ENCODE results near the gene WFDC1. TPM values are rescaled to one million over a fixed set of nuclear protein-coding genes. Genes with fewer than 3 reads are reported as not detected.

WFDC1 gene
- polyA plus RNA-seq, 1 experiment: 85.8 TPM

- Histone ChIP-seq H3K4me3 (ENCODE audit: low read depth, low read length) (no peak overlapping the region), H3K27me3 (ENCODE audit: control insufficient read depth, insufficient read depth, low read length) (peaks cover 28% of the 10 kb centered on the region), H3K36me3 (ENCODE audit: control insufficient read depth, insufficient read depth, low read length) (no peaks in the 10 kb centered on the region)
- ChIA-PET POLR2A (no interaction called here), CTCF (no interaction called here)
- TF ChIP-seq, protein P1, sequence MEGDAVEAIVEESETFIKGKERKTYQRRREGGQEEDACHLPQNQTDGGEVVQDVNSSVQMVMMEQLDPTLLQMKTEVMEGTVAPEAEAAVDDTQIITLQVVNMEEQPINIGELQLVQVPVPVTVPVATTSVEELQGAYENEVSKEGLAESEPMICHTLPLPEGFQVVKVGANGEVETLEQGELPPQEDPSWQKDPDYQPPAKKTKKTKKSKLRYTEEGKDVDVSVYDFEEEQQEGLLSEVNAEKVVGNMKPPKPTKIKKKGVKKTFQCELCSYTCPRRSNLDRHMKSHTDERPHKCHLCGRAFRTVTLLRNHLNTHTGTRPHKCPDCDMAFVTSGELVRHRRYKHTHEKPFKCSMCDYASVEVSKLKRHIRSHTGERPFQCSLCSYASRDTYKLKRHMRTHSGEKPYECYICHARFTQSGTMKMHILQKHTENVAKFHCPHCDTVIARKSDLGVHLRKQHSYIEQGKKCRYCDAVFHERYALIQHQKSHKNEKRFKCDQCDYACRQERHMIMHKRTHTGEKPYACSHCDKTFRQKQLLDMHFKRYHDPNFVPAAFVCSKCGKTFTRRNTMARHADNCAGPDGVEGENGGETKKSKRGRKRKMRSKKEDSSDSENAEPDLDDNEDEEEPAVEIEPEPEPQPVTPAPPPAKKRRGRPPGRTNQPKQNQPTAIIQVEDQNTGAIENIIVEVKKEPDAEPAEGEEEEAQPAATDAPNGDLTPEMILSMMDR (IDR thresholded peaks at IDR 0.05; ENCODE audit: insufficient read depth, low read depth, low read length): no peak
- no peak for DNase-seq (ENCODE audit: low read depth)
These were observed 74.4 kb downstream of the WFDC1 start for GRCh38 chr16:84369105-84369504.

DNA sequence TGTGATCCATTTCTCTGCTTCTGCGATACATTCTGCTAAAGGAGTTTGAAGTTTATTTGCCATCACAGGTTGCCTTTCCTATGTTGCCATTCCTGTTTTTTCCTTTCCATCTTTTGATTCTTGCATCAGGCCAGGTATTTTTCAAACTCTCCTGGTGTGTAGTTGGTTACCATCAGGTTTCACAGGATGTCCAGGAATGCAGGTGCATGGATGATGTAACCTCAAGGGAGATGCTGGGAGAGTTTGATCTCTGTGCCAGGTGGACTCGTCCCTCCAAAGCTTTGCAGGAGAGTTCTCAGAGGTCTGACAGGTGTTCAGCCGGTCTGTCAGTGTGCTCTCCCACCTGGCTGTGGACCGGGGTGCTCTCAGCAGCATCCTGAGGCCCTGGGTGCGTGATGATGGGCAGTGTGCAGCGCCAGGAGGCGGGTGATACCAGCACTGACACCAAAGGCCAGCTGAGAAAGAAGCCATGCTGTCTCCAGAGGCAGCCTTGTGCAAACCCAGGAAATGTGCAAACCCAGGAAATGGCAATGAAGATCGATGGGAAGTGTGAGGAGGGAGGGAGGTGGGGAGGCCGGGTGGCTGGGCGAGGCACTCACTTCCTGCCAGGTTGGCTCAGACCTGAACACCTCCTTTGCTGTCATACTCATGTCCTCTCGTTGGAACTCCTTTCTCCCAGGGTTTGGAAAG is 75.4 kb downstream of the WFDC1 start:
- no peak for DNase-seq (ENCODE audit: low read depth)
- CTCF ChIA-PET: no interaction called here
- no peak overlapping the region for H3K4me3 ChIP-seq (ENCODE audit: low read depth, low read length)
- TF ChIP-seq, protein P1 (IDR thresholded peaks at IDR 0.05; ENCODE audit: insufficient read depth, low read depth, low read length): no peak
- peaks cover 27% of the 10 kb centered on the region for H3K27me3 ChIP-seq (ENCODE audit: control insufficient read depth, insufficient read depth, low read length)
- no peaks in the 10 kb centered on the region for H3K36me3 ChIP-seq (ENCODE audit: control insufficient read depth, insufficient read depth, low read length)
- POLR2A ChIA-PET: no interaction called here

DNA sequence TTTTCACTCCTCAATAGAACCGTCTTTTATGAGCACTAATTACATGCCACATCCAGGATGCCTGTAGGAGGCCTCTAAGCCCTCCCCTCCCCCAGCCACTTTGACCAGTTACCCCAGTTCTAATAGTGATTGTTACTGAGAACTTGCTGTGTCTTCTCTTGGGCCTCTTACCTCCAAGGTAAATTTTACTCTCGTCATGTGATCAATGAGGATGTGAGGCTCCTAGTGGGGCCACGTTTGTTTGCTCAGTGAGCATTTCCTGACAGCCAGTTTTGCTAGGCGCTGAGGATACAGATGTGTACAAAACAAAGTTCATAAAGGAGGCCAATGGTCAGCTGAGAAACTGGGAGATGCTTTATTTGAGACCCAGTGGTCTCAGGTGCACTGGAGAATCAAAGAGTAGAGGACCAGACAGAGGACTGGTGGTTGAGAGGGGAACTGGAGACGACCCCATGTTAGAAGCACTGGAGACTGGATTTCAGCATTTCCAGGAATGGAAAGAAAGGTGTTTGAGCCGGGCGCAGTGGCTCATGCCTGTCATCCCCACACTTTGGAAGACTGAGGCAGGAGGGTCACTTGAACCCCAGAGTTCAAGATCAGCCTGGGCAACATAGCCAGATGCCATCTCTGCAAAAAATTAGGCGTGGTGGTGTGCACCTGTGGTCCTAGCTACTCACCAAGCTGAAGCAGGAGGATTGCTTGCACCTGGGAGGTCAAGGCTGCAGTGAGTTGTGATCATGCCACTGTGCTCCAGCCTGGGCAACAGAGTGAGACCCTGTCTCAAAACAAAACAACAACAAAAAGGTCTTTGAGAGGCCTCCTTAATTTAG is 76.3 kb downstream of the WFDC1 start:
- ChIA-PET CTCF (interaction anchor here (1.1 kb wide), 1 partner anchor 301 kb away, joined by 3 read pairs; no protein-coding TSS in a partner anchor), POLR2A (no interaction called here)
- DNase-seq (ENCODE audit: low read depth): no peak
- Histone ChIP-seq H3K4me3 (ENCODE audit: low read depth, low read length) (no peak overlapping the region), H3K27me3 (ENCODE audit: control insufficient read depth, insufficient read depth, low read length) (peaks cover 27% of the 10 kb centered on the region), H3K36me3 (ENCODE audit: control insufficient read depth, insufficient read depth, low read length) (no peaks in the 10 kb centered on the region)
- TF ChIP-seq, protein P1 (IDR thresholded peaks at IDR 0.05; ENCODE audit: insufficient read depth, low read depth, low read length): no peak

- no peak for DNase-seq (ENCODE audit: low read depth)
- Histone ChIP-seq H3K4me3 (ENCODE audit: low read depth, low read length) (no peak overlapping the region), H3K36me3 (ENCODE audit: control insufficient read depth, insufficient read depth, low read length) (no peaks in the 10 kb centered on the region), H3K27me3 (ENCODE audit: control insufficient read depth, insufficient read depth, low read length) (peaks cover 26% of the 10 kb centered on the region)
- ChIA-PET POLR2A (no interaction called here), CTCF (interaction anchor here (1.1 kb wide), 1 partner anchor 301 kb away, joined by 3 read pairs; no protein-coding TSS in a partner anchor)
- TF ChIP-seq, protein P1 (IDR thresholded peaks at IDR 0.05; ENCODE audit: insufficient read depth, low read depth, low read length): no peak
These were observed 76.8 kb downstream of the WFDC1 start for GRCh38 chr16:84371553-84371865.

DNA sequence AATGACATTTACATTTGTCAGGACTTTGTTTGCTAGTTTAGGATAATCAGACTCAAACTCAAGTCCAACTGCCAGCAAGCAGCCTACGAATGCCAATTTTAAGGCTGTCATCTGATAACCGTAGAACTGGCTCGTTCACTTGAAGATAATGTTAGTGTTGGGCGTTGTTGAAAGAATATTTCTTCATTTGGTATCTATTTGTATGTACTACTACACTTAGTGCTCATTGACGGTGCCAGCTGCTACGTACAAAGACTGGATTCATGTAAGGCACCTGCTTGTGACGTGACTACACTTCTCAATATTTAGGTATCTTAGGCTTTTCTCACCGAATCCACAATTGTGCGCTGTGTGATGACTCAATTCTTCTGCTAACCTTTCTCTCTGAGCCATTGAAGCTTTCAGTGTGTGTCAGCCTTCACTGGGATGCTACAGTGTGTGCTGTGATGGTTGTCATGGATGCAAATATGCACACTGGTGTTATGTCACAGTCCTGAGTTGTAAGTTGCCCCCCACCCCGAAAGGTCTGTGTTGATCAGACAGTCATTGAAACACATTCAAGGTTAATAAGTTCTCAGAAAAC is 79.3 kb downstream of the WFDC1 start:
- TF ChIP-seq, protein P1 (IDR thresholded peaks at IDR 0.05; ENCODE audit: insufficient read depth, low read depth, low read length): no peak
- ChIA-PET POLR2A (no interaction called here), CTCF (no interaction called here)
- DNase-seq (ENCODE audit: low read depth): no peak
- peaks cover 19% of the 10 kb centered on the region for H3K27me3 ChIP-seq (ENCODE audit: control insufficient read depth, insufficient read depth, low read length)
- no peaks in the 10 kb centered on the region for H3K36me3 ChIP-seq (ENCODE audit: control insufficient read depth, insufficient read depth, low read length)
- H3K4me3 ChIP-seq (ENCODE audit: low read depth, low read length): no peak overlapping the region
